Fibroblast of mammary gland (primary cell): ENCODE measurements around the gene PPP1R13L.

Source experiments
- DNase-seq: peaks from one replicate; pipeline ENCODE4 v3.0.0-alpha.2; 2010; ENCODE audit warnings: low read depth
- H3K4me3 ChIP-seq: 2 replicates; pipeline ENCODE4 v1.5.1; 2011; ENCODE audit warnings: low read depth, mild to moderate bottlenecking, low read length, moderate library complexity; ENCODE audit not compliant: control insufficient read depth
- CTCF ChIP-seq: conservative IDR thresholded peaks from 2 replicates; pipeline ENCODE4 v1.5.1; 2011; ENCODE audit warnings: low read depth, low read length, inconsistent platforms; ENCODE audit not compliant: control insufficient read depth, insufficient read depth

Gene PPP1R13L

DNA sequence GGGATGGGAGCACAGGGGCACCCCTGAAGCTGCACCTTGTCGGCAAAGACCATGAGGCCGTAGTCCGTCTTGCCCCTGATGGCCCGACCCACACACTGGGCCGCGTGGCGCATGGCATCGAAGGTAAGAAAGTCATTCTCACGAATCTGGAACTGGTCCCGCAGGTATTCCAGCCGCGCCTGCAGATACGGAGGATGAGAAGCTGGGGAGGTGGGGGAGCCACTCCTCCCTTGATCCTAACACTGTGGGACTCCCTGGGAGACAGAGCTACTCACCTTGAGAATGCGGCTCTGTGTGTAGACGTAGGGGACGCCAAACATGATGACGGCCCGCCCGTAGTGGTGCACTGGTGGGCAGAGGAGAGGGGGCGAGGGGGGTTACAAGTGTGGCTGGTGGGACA, 52.4 kb downstream of the PPP1R13L start:
- no peak for TF ChIP-seq CTCF
- H3K4me3 ChIP-seq = no peak overlapping the region
- no peak for DNase-seq

DNA sequence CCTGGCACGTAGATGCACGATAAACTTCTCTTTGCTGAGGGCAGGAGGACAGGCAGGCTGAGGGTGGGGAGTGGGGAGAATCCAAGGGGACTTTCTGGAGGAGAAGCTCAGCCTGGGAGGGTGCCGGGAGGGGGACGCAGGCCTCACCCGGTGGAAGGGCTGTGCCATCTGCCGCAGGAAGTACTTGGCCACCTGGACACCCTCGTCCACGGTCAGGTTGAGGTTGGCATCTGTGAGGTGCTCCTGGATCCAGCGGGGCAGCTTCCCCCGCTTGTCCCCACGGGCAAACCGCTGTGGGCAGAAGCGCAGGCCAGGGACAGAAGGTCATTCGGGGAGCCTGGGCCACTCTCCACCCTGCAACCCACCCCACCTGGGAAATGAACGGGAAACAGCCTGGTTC, 52.8 kb downstream of the PPP1R13L start:
- H3K4me3 ChIP-seq = no peak overlapping the region
- no peak for TF ChIP-seq CTCF
- no peak for DNase-seq

- DNase-seq = no peak
- no peak for TF ChIP-seq CTCF
- H3K4me3 ChIP-seq = no peak overlapping the region
Observed at GRCh38 chr19:45351401-45351952, 53.4 kb downstream of the PPP1R13L start.

DNA sequence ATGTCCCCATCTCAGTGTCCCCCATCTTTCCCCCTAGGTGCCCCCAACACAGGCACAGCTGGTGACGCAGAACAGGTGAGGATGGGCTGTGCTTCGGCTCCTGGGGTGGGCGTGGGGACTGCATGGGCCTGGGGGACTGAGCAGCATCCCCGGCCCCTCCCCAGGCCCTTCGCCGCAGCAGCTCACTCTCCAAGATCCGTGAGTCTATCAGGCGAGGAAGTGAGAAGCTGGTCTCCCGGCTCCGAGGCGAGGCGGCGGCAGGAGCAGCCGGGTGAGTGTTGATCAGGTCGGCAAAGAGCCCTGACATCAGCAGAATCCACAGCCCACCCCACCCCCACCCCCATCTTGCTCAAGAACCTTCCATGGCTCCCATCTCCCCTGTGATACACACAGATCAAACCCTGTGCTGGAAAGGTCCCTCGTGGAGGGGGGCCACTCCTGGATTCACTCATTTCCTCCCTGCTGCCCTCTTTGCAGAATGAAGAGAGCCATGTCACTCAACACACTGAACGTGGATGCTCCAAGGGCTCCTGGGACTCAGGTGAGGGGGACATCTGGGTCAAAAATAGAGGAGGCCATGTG, 54.3 kb downstream of the PPP1R13L start:
- no peak for DNase-seq
- H3K4me3 ChIP-seq = no peak overlapping the region
- no peak for TF ChIP-seq CTCF

- no peak for TF ChIP-seq CTCF
- DNase-seq = no peak
- no peak overlapping the region for H3K4me3 ChIP-seq
Observed at GRCh38 chr19:45349430-45349941, 55.4 kb downstream of the PPP1R13L start.

GRCh38 chr19:45349126-45349415, 55.8 kb downstream of the PPP1R13L start:
- TF ChIP-seq CTCF = no peak
- DNase-seq = no peak
- H3K4me3 ChIP-seq = no peak overlapping the region
